Ishikawa (cell line): ENCODE data around the gene ANKRD44.

Experiments used
- CEBPB ChIP-seq: IDR thresholded peaks from 2 replicates; pipeline ENCODE4 v1.6.1; 2012
- CREB1 ChIP-seq: IDR thresholded peaks from 2 replicates; pipeline ENCODE4 v1.6.1; 2012; ENCODE audit warnings: low read depth
- EGR1 ChIP-seq: IDR thresholded peaks from 2 replicates; pipeline ENCODE4 v1.6.1; 2012
- EP300 ChIP-seq: IDR thresholded peaks from 2 replicates; pipeline ENCODE4 v1.6.1; 2012; ENCODE audit warnings: borderline replicate concordance
- FOXM1 ChIP-seq: IDR thresholded peaks from 2 replicates; pipeline ENCODE4 v1.6.1; 2012; ENCODE audit warnings: low read depth, borderline replicate concordance
- MAX ChIP-seq: IDR thresholded peaks from 2 replicates; pipeline ENCODE4 v1.6.1; 2012
- NFIC ChIP-seq: IDR thresholded peaks from 2 replicates; pipeline ENCODE4 v1.6.1; 2012
- RAD21 ChIP-seq: IDR thresholded peaks from 2 replicates; pipeline ENCODE4 v1.6.1; 2012; ENCODE audit warnings: low read depth
- REST ChIP-seq: IDR thresholded peaks from 2 replicates; pipeline ENCODE4 v1.6.1; 2012; ENCODE audit warnings: low read depth, mild to moderate bottlenecking
- TAF1 ChIP-seq: IDR thresholded peaks from 2 replicates; pipeline ENCODE4 v1.6.1; 2012; ENCODE audit warnings: low read depth, mild to moderate bottlenecking
- TCF12 ChIP-seq: IDR thresholded peaks from 2 replicates; pipeline ENCODE4 v1.6.1; 2012; ENCODE audit warnings: low read depth
- TEAD4 ChIP-seq: IDR thresholded peaks from 2 replicates; pipeline ENCODE4 v1.6.1; 2012
- YY1 ChIP-seq: IDR thresholded peaks from 2 replicates; pipeline ENCODE4 v1.6.1; 2012; ENCODE audit warnings: low read depth

GRCh38 chr2:197232010-197232409, 78.6 kb downstream of the ANKRD44 start:
- TF ChIP-seq REST (no peak), TEAD4 (no peak), EP300 (no peak), RAD21 (no peak), EGR1 (no peak), YY1 (no peak), CEBPB (no peak), MAX (no peak), CREB1 (no peak), FOXM1 (no peak), TCF12 (no peak), NFIC (no peak), TAF1 (no peak)
